HUES6 (cell line): Measurements from ENCODE around the gene AFAP1.

Experiments
- H3K27ac ChIP-seq: 2 replicates; pipeline ENCODE4 v1.7.0; 2013; ENCODE audit warnings: low read depth, mild to moderate bottlenecking, low read length, inconsistent platforms
- H3K27me3 ChIP-seq: 2 replicates; pipeline ENCODE4 v1.6.1; 2013; ENCODE audit warnings: low read length; ENCODE audit not compliant: control insufficient read depth, insufficient read depth
- H3K36me3 ChIP-seq: 2 replicates; pipeline ENCODE4 v1.6.1; 2013; ENCODE audit warnings: low read length; ENCODE audit not compliant: control insufficient read depth, insufficient read depth
- H3K4me1 ChIP-seq: 2 replicates; pipeline ENCODE4 v1.6.1; 2013; ENCODE audit warnings: low read length; ENCODE audit not compliant: control insufficient read depth, insufficient read depth
- H3K4me3 ChIP-seq: 2 replicates; pipeline ENCODE4 v1.5.1; 2013; ENCODE audit warnings: low read depth, low read length
- H3K9ac ChIP-seq: one replicate; pipeline ENCODE4 v1.6.1; 2013; ENCODE audit warnings: mild to moderate bottlenecking, low read length
- H3K9me3 ChIP-seq: 2 replicates; pipeline ENCODE4 v1.6.1; 2013; ENCODE audit warnings: low read depth, low read length; ENCODE audit not compliant: control insufficient read depth, insufficient read depth

Gene AFAP1

GRCh38 chr4:7771056-7771455, 168.6 kb downstream of the AFAP1 start:
- peaks cover 3% of the 10 kb centered on the region; the same call in 1 of the 2 replicates for H3K4me1 ChIP-seq
- no peaks in the 10 kb centered on the region for H3K9me3 ChIP-seq
- H3K36me3 ChIP-seq: peaks cover 90% of the 10 kb centered on the region
- H3K27me3 ChIP-seq: no peaks in the 10 kb centered on the region
- H3K27ac ChIP-seq: no peak overlapping the region
- H3K9ac ChIP-seq: no peak overlapping the region
- H3K4me3 ChIP-seq: no peak overlapping the region

GRCh38 chr4:7770224-7771050, 169.2 kb downstream of the AFAP1 start:
- no peak overlapping the region for H3K27ac ChIP-seq
- no peaks in the 10 kb centered on the region for H3K27me3 ChIP-seq
- no peak overlapping the region for H3K4me3 ChIP-seq
- no peaks in the 10 kb centered on the region for H3K9me3 ChIP-seq
- H3K36me3 ChIP-seq: peaks cover 94% of the 10 kb centered on the region
- H3K4me1 ChIP-seq: peaks cover 2% of the 10 kb centered on the region; the same call in 1 of the 2 replicates
- no peak overlapping the region for H3K9ac ChIP-seq

GRCh38 chr4:7769396-7770223, 170.1 kb downstream of the AFAP1 start:
- no peaks in the 10 kb centered on the region for H3K9me3 ChIP-seq
- H3K4me1 ChIP-seq: no peaks in the 10 kb centered on the region
- no peaks in the 10 kb centered on the region for H3K27me3 ChIP-seq
- H3K4me3 ChIP-seq: no peak overlapping the region
- H3K9ac ChIP-seq: no peak overlapping the region
- peaks cover 91% of the 10 kb centered on the region for H3K36me3 ChIP-seq
- no peak overlapping the region for H3K27ac ChIP-seq

GRCh38 chr4:7768736-7769135, 170.9 kb downstream of the AFAP1 start:
- Histone ChIP-seq H3K9me3 (no peaks in the 10 kb centered on the region), H3K9ac (no peak overlapping the region), H3K4me3 (no peak overlapping the region), H3K4me1 (no peaks in the 10 kb centered on the region), H3K27ac (no peak overlapping the region), H3K27me3 (no peaks in the 10 kb centered on the region), H3K36me3 (peaks cover 87% of the 10 kb centered on the region)

- Histone ChIP-seq H3K9ac (no peak overlapping the region), H3K4me3 (no peak overlapping the region), H3K9me3 (no peaks in the 10 kb centered on the region), H3K27ac (no peak overlapping the region), H3K27me3 (no peaks in the 10 kb centered on the region), H3K4me1 (no peaks in the 10 kb centered on the region), H3K36me3 (peaks cover 87% of the 10 kb centered on the region)
Measured at GRCh38 chr4:7767966-7768365, 171.7 kb downstream of the AFAP1 start.

GRCh38 chr4:7767526-7767925, 172.1 kb downstream of the AFAP1 start:
- Histone ChIP-seq H3K4me3 (no peak overlapping the region), H3K4me1 (no peaks in the 10 kb centered on the region), H3K27me3 (no peaks in the 10 kb centered on the region), H3K36me3 (peaks cover 83% of the 10 kb centered on the region), H3K27ac (no peak overlapping the region), H3K9ac (no peak overlapping the region), H3K9me3 (no peaks in the 10 kb centered on the region)

GRCh38 chr4:7766661-7767345, 172.9 kb downstream of the AFAP1 start:
- no peak overlapping the region for H3K27ac ChIP-seq
- H3K9me3 ChIP-seq: no peaks in the 10 kb centered on the region
- H3K4me1 ChIP-seq: no peaks in the 10 kb centered on the region
- H3K27me3 ChIP-seq: no peaks in the 10 kb centered on the region
- peaks cover 79% of the 10 kb centered on the region for H3K36me3 ChIP-seq
- H3K9ac ChIP-seq: no peak overlapping the region
- H3K4me3 ChIP-seq: no peak overlapping the region

GRCh38 chr4:7766086-7766485, 173.6 kb downstream of the AFAP1 start:
- peaks cover 79% of the 10 kb centered on the region for H3K36me3 ChIP-seq
- H3K27me3 ChIP-seq: no peaks in the 10 kb centered on the region
- H3K9me3 ChIP-seq: no peaks in the 10 kb centered on the region
- no peak overlapping the region for H3K27ac ChIP-seq
- H3K9ac ChIP-seq: no peak overlapping the region
- no peak overlapping the region for H3K4me3 ChIP-seq
- no peaks in the 10 kb centered on the region for H3K4me1 ChIP-seq

GRCh38 chr4:7765666-7766065, 174.0 kb downstream of the AFAP1 start:
- H3K27me3 ChIP-seq: no peaks in the 10 kb centered on the region
- no peak overlapping the region for H3K4me3 ChIP-seq
- H3K9ac ChIP-seq: no peak overlapping the region
- H3K9me3 ChIP-seq: no peaks in the 10 kb centered on the region
- peaks cover 79% of the 10 kb centered on the region for H3K36me3 ChIP-seq
- H3K4me1 ChIP-seq: no peaks in the 10 kb centered on the region
- no peak overlapping the region for H3K27ac ChIP-seq

GRCh38 chr4:7764466-7764865, 175.2 kb downstream of the AFAP1 start:
- H3K9ac ChIP-seq: no peak overlapping the region
- H3K4me3 ChIP-seq: no peak overlapping the region
- H3K36me3 ChIP-seq: peaks cover 70% of the 10 kb centered on the region
- H3K4me1 ChIP-seq: no peaks in the 10 kb centered on the region
- no peaks in the 10 kb centered on the region for H3K9me3 ChIP-seq
- no peaks in the 10 kb centered on the region for H3K27me3 ChIP-seq
- no peak overlapping the region for H3K27ac ChIP-seq

- no peaks in the 10 kb centered on the region for H3K27me3 ChIP-seq
- H3K4me1 ChIP-seq: no peaks in the 10 kb centered on the region
- H3K36me3 ChIP-seq: peaks cover 64% of the 10 kb centered on the region
- H3K9ac ChIP-seq: no peak overlapping the region
- no peak overlapping the region for H3K4me3 ChIP-seq
- H3K27ac ChIP-seq: no peak overlapping the region
- H3K9me3 ChIP-seq: no peaks in the 10 kb centered on the region
Measured at GRCh38 chr4:7763788-7764187, 175.9 kb downstream of the AFAP1 start.
